ENCODE data around the gene HIP1. TPM values are rescaled to one million over a fixed set of nuclear protein-coding genes. Genes with fewer than 3 reads are reported as not detected.
"Not testable (repeated sequence)": the region's sequence is repeated elsewhere in the genome, so short reads cannot be mapped to it uniquely, and the experiment has no call there.

HIP1 gene
- total RNA-seq, 4 donors from 2014 or later: 15.8 to 33.2 (median 22.8) TPM

DNA sequence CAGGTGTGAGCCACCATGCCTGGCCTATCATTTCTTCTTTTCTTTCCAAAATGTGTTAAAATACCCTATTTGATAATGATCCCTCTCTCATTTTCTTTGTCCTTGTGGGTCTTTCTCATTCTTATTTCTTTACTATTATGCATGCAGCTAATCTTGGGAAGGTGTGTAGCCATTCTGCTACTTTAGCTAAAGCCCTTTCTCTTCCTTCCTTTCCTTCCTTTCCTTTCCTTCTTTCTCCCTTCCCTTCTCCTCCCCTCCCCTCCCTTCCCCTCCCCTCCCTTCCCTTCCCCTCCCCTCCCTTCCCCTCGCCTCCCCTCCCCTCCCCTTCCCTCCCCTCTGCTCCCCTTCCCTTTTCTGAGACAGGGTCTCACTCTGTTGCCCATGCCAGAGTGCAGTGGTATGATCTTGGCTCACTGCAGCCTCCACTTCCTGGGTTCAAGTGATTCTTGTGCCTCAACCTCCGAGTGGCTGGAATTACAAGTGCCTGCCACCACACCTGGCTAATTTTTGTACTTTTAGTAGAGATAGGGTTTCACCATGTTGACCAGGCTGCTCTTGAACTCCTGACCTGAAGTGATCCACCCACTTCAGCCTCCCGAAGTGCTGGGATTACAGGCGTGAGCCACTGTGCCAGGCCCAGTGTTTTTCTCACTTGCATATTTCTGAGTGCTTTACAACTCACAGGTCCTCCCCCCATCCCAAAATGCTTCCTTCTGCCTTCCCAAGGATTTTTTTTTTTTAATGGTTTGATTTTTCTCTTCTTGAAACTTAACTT lies 42.3 kb downstream of the HIP1 start:
- H3K4me3 ChIP-seq: no peak overlapping the region
- intact Hi-C loops (cut with DNase I): no loop called here
- TF ChIP-seq CTCF (IDR thresholded peaks at IDR 0.05): no peak
- no peak for TF ChIP-seq POLR2A (IDR thresholded peaks at IDR 0.05; ENCODE audit: low read depth)
- no peak for TF ChIP-seq POLR2AphosphoS5 (IDR thresholded peaks at IDR 0.05)
- TF ChIP-seq EP300 (IDR thresholded peaks at IDR 0.05): no peak
- H3K4me1 ChIP-seq: peaks cover 0 to 3% (median 0%) of the 10 kb centered on the region in 4 donors
- no peak for DNase-seq (ENCODE audit: extremely low spot score)
- H3K27me3 ChIP-seq: no peaks in the 10 kb centered on the region
- peaks cover 0 to 7% (median 0%) of the 10 kb centered on the region in 4 donors for H3K36me3 ChIP-seq
- no peak overlapping the region for H3K27ac ChIP-seq (replicated peaks in 1 of 4)
- WGBS: 85% methylated on average over 4 of the region's 4 CpGs
- no peaks in the 10 kb centered on the region for H3K9me3 ChIP-seq

DNA sequence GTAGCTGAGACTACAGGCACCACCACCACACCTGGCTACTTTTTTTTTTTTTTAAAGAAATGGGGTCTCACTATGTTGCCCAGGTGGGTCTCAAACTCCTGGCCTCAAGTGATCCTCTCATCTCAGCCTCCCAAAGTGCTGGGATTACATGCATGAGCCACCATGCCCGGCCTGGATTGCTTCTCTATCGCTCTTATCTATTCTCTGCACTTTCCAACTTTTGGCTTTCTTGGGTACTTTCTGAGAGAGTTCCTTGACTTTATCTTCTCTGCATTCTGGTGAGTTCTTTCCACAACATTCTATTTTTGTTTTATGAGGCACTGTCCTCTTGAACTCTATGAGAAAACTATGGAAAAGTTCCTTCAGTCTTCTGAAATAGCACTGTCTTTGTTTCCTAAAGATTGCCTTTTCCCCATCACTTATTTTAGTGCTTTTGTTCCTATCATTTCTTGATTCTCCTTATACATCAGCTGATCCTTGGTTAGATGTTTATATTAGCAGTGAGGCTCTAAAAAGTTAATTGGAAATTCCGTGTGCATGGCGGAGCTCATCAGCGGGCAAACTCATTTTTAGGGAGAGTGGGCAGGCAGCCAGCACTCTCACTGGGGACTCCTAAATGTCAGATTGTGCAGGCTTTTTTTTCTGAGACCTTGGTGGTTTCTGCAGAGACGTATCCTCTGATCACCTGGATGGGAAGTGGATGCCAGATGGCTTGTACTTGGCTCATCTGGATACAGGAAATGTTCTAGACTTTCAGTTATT lies 43.9 kb downstream of the HIP1 start:
- Histone ChIP-seq H3K4me1 (peaks cover 0 to 3% (median 0%) of the 10 kb centered on the region in 4 donors), H3K4me3 (no peak overlapping the region), H3K36me3 (peaks cover 0 to 3% (median 0%) of the 10 kb centered on the region in 4 donors), H3K9me3 (no peaks in the 10 kb centered on the region), H3K27me3 (no peaks in the 10 kb centered on the region), H3K27ac (replicated peaks in 1 of 4) (no peak overlapping the region)
- intact Hi-C loops (cut with DNase I): no loop called here
- DNase-seq (ENCODE audit: extremely low spot score): no peak
- TF ChIP-seq POLR2A (IDR thresholded peaks at IDR 0.05; ENCODE audit: low read depth): no peak
- no peak for TF ChIP-seq CTCF (IDR thresholded peaks at IDR 0.05)
- TF ChIP-seq EP300 (IDR thresholded peaks at IDR 0.05): no peak
- TF ChIP-seq POLR2AphosphoS5 (IDR thresholded peaks at IDR 0.05): no peak
- 80% methylated on average over 6 of the region's 6 CpGs for WGBS

DNA sequence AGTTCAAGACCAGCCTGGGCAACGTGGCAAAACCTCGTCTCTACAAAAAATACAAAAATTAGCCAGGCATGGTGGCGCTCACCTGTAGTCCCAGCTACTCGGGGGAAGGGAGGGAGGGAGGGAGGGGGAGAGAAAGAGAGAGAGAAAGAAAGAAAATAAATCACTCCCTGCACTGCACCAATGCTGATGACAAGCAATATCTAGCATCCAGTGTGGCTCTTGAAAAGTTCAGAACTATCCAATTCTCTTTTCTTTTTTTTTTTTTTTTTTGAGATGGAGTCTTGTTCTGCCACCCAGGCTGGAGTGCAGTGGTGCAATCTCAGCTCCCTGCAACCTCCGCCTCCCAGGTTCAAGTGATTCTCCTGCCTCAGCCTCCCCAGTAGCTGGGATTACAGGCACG lies 45.1 kb downstream of the HIP1 start:
- WGBS: 90% methylated on average over 6 of the region's 6 CpGs
- intact Hi-C loops (cut with DNase I): not testable (repeated sequence)

DNA sequence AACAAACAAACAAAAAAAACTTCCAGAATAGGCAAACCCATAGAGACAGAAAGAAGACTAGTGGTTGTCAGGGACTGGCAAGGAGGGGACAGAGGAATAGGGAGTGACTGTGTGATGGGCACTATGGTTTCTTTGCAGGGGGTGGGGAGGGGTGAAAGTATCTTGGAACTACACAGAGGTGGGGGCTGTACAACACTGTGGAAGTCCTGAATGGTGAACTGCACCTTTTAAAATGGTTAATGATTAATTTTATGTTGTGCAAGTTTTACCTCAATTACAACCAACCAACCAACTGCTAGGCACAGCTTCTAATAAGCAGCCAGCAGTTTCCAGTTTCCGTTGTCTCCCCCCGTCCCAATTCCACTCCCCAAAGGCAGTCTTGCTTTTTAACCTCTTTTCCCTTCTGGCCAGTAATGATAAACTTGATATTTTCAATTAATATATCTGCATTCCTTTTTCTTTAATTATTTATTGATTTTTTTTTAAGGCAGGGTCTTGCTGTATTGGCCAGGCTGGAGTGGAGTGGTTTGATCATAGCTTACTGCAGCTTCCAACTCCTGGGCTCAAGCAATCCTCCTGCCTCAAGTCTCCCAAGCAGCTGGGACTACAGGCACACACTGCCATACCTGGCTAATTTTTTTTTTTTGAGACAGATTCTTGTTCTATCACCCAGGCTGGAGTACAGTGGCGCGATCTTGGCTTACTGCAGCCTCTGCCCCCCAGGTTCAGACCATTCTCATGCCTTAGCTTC lies 46.8 kb downstream of the HIP1 start:
- no peaks in the 10 kb centered on the region for H3K27me3 ChIP-seq
- no peak for TF ChIP-seq POLR2A (IDR thresholded peaks at IDR 0.05; ENCODE audit: low read depth)
- TF ChIP-seq POLR2AphosphoS5 (IDR thresholded peaks at IDR 0.05): no peak
- no peak for TF ChIP-seq CTCF (IDR thresholded peaks at IDR 0.05)
- no peak for TF ChIP-seq EP300 (IDR thresholded peaks at IDR 0.05)
- no peaks in the 10 kb centered on the region for H3K9me3 ChIP-seq
- H3K27ac ChIP-seq (replicated peaks in 1 of 4): no peak overlapping the region
- 97% methylated on average over 4 of the region's 4 CpGs for WGBS
- no peaks in the 10 kb centered on the region for H3K36me3 ChIP-seq
- DNase-seq (ENCODE audit: extremely low spot score): no peak
- intact Hi-C loops (cut with DNase I): no loop called here
- H3K4me1 ChIP-seq: peaks cover 0 to 14% (median 8%) of the 10 kb centered on the region in 4 donors
- H3K4me3 ChIP-seq: no peak overlapping the region

More for the DNA sequence above, 45.1 kb downstream of the HIP1 start:
- not testable (repeated sequence) for H3K27me3 ChIP-seq; H3K4me1 ChIP-seq; H3K9me3 ChIP-seq; H3K36me3 ChIP-seq; H3K27ac ChIP-seq (replicated peaks in 1 of 4); DNase-seq (ENCODE audit: extremely low spot score); H3K4me3 ChIP-seq

- intact Hi-C loops (cut with DNase I): no loop called here
- Histone ChIP-seq H3K9me3 (no peaks in the 10 kb centered on the region), H3K4me1 (peaks cover 0 to 12% (median 7%) of the 10 kb centered on the region in 4 donors), H3K4me3 (no peak overlapping the region), H3K27me3 (no peaks in the 10 kb centered on the region), H3K27ac (replicated peaks in 1 of 4) (no peak overlapping the region), H3K36me3 (no peaks in the 10 kb centered on the region)
- TF ChIP-seq EP300 (IDR thresholded peaks at IDR 0.05) (no peak), POLR2A (IDR thresholded peaks at IDR 0.05; ENCODE audit: low read depth) (no peak), CTCF (IDR thresholded peaks at IDR 0.05) (no peak), POLR2AphosphoS5 (IDR thresholded peaks at IDR 0.05) (no peak)
- WGBS: 97% methylated on average over 5 of the region's 5 CpGs
- DNase-seq (ENCODE audit: extremely low spot score): no peak
These were observed 48.6 kb downstream of the HIP1 start for GRCh38 chr7:75690121-75690523.

All from esophagus muscularis mucosa (tissue), 4 donors.